GM21717 (cell line): Measurements from ENCODE around the gene NPEPL1.
"Not testable (repeated sequence)": the region's sequence is repeated elsewhere in the genome, so short reads cannot be mapped to it uniquely, and the experiment has no call there.

ENCODE experiments used
- ATAC-seq: cut with Tn5 transposase; IDR thresholded peaks from one replicate; pipeline ENCODE4 v1.9.1; 2021; ENCODE audit warnings: mild to moderate bottlenecking, moderate library complexity; ENCODE audit not compliant: unreplicated experiment

Gene NPEPL1

GRCh38 chr20:58755766-58756449 is 63.3 kb downstream of the NPEPL1 start:
- ATAC-seq = no peak

- ATAC-seq = no peak
These were observed 63.8 kb downstream of the NPEPL1 start for GRCh38 chr20:58756450-58756775.

DNA sequence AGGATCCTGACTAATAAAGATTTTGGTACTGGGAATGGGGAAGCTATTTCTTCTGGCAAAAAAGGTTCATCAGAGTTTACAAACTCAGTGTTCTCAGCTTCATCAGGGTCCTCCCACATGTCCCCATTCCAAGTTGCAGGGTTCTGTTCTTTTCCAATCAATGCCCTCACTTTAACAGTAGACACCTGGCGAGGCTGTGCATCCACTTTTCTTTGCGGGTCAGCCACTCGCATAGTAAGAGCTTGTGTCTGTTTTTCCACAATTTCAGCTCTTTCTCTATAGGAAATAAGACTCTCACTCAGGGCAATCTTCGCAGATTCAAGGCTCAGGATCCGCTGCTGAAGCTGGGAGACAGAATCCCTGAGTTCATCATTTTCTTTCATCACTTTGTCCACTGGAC is 65.0 kb downstream of the NPEPL1 start:
- ATAC-seq = not testable (repeated sequence)

GRCh38 chr20:58759947-58760346 is 67.3 kb downstream of the NPEPL1 start:
- no peak for ATAC-seq

DNA sequence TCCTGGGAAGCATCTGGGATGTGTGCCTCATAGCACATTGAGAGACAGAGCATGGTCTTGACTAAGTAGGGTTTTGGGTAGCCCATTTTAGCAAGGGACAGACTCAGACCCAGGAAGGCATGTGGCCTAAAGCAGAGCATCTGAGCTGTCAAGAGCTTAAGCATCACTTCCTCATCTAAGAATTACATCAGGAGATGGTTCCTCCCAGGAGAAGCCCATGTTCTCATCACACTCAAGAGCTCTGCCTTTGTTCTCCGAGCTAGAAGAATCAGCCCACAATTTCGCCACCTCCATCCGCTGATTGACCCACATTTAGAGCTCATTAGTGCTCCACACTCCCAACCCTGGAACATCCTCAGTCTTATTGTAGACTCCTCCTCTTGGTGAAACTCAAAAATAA is 68.3 kb downstream of the NPEPL1 start:
- no peak for ATAC-seq

DNA sequence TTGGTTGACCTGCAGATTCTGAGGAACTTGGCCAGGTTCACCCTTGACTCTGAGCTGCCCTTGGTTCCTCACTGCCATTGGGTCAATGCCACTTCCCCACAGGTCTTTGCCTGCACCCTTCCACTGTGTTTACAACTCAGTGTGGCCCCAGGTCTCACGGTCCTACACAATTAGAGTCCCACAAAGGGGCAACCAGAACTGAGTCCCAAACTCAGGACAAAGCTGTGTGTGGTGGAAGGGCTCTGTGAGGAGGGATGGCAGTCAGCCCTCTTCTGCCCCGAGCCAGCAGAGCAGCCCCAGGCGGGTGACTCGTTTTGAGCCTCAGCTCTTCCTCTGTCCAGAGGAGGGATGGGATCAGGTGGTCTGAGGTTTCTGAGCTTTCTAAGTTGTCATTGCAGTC is 69.5 kb downstream of the NPEPL1 start:
- ATAC-seq = no peak

- no peak for ATAC-seq
These were observed 70.5 kb downstream of the NPEPL1 start for GRCh38 chr20:58763076-58763475.
